KMS-11 (cell line): ENCODE measurements around the gene PRSS33.

Experiments
- H2AFZ ChIP-seq: fragments of 200-600 bp; sonication (generic); 2 replicates; pipeline ENCODE4 v1.6.1; 2016; ENCODE audit warnings: antibody characterized with exemption, mixed run types, low read depth
- H3K27ac ChIP-seq: fragments of 200-600 bp; sonication (generic); 2 replicates; pipeline ENCODE4 v1.6.1; 2016; ENCODE audit warnings: mild to moderate bottlenecking, mixed run types
- H3K27me3 ChIP-seq: fragments of 200-600 bp; sonication (generic); 2 replicates; pipeline ENCODE4 v1.6.1; 2017; ENCODE audit warnings: mild to moderate bottlenecking, low read depth, mixed run types, moderate library complexity; ENCODE audit not compliant: insufficient read depth
- H3K36me3 ChIP-seq: fragments of 200-600 bp; sonication (generic); 2 replicates; pipeline ENCODE4 v1.6.1; 2017; ENCODE audit warnings: mild to moderate bottlenecking, mixed run types; ENCODE audit not compliant: insufficient read depth
- H3K4me1 ChIP-seq: fragments of 200-600 bp; sonication (generic); 2 replicates; pipeline ENCODE4 v1.6.1; 2016; ENCODE audit warnings: mild to moderate bottlenecking, low read depth, mixed run types; ENCODE audit not compliant: poor library complexity, severe bottlenecking
- H3K4me2 ChIP-seq: fragments of 200-600 bp; sonication (generic); 2 replicates; pipeline ENCODE4 v1.7.0; 2016; ENCODE audit warnings: mild to moderate bottlenecking, mixed run types
- H3K4me3 ChIP-seq: fragments of 200-600 bp; sonication (generic); IDR thresholded peaks from 2 replicates; pipeline ENCODE4 v1.6.1; 2017; ENCODE audit warnings: low read depth, low read length, mixed read lengths; ENCODE audit not compliant: insufficient read depth
- H3K79me2 ChIP-seq: fragments of 200-600 bp; sonication (generic); 2 replicates; pipeline ENCODE4 v1.6.1; 2016; ENCODE audit warnings: low read depth, mixed run types; ENCODE audit not compliant: insufficient read depth
- H3K9ac ChIP-seq: fragments of 200-600 bp; sonication (generic); 2 replicates; pipeline ENCODE4 v1.6.1; 2016; ENCODE audit warnings: mild to moderate bottlenecking, mixed run types
- H4K20me1 ChIP-seq: fragments of 200-600 bp; sonication (generic); 2 replicates; pipeline ENCODE4 v1.6.1; 2016; ENCODE audit warnings: mild to moderate bottlenecking, mixed run types; ENCODE audit not compliant: insufficient read depth
- TF ChIP-seq, protein P1 (sequence below): fragments of 200-600 bp; sonication (generic); conservative IDR thresholded peaks from 2 replicates; pipeline ENCODE4 v1.6.1; 2017; ENCODE audit warnings: low read depth, mild to moderate bottlenecking, antibody characterized with exemption, low read length, moderate library complexity, mixed read lengths

The PRSS33 gene

DNA sequence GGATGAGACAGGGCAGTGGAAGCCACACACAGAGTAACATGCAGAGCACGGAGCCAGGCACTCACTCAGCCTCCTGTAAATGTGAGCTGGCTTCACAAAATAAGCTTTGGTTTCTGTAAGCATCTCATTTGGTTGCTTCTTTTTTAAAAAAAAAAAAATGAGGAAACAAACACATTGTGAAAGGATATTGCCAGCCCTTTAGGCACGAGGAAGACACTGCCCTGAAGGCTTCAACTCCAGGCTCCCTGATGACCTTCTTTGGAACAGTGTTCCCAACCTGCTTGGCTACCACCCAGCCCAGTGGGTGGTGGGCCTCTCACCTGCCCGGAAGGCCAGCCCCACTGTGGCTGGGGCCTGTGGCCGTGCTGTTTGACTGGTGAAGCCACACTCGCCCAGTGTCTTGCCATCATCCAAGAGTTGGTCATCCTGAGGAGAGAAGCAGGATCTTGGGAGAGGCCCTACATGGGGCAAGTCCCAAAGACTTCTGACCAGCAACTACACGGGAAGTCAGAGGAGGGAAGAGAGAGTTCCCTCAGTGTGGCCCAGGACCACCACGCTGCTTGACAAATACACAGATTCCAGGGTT is 12.1 kb downstream of the PRSS33 start:
- Histone ChIP-seq H3K27me3 (no peaks in the 10 kb centered on the region), H3K4me3 (no peak overlapping the region), H3K36me3 (no peaks in the 10 kb centered on the region), H3K79me2 (peaks cover 27% of the 10 kb centered on the region), H4K20me1 (no peaks in the 10 kb centered on the region), H3K27ac (no peak overlapping the region), H3K4me1 (peaks cover 36% of the 10 kb centered on the region), H2AFZ (no peak overlapping the region), H3K4me2 (peak overlapping the region; percentile 98; the same call in 1 of the 2 replicates), H3K9ac (no peak overlapping the region)
- TF ChIP-seq, protein P1, sequence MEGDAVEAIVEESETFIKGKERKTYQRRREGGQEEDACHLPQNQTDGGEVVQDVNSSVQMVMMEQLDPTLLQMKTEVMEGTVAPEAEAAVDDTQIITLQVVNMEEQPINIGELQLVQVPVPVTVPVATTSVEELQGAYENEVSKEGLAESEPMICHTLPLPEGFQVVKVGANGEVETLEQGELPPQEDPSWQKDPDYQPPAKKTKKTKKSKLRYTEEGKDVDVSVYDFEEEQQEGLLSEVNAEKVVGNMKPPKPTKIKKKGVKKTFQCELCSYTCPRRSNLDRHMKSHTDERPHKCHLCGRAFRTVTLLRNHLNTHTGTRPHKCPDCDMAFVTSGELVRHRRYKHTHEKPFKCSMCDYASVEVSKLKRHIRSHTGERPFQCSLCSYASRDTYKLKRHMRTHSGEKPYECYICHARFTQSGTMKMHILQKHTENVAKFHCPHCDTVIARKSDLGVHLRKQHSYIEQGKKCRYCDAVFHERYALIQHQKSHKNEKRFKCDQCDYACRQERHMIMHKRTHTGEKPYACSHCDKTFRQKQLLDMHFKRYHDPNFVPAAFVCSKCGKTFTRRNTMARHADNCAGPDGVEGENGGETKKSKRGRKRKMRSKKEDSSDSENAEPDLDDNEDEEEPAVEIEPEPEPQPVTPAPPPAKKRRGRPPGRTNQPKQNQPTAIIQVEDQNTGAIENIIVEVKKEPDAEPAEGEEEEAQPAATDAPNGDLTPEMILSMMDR, result no peak

DNA sequence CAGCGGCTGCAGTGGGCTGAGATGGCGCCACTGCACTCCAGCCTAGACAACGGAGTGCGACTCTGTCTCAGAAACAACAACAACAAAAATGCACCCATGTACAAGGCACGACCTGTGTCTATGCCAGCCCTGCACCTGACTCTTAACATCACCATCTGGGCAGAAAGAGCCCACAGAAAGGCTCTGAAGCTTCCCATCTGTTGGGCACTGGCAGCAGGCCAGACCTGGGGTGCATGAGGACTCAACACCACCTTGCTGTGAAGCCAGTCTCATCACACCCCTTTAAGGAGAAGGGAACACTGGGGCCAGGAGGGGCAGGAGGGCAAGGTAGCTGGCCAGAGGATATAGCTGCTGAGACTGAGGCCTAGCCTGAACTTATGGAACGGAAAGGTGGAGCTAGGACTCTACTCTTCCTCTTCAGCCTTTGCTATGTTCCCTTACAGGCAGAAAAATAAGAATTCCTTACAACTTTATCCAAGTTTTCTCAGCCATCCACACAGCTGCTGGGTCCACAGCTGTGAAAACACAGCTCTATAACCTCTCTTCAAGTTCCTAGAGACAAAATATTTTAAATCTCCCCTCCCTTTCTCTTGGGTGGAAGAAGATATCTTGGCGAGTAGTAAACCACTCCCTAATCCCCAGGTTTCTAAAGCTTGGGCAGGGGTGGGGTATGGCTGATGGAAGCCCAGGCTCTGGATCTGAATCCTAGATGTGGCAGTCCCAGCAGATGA is 13.0 kb downstream of the PRSS33 start:
- Histone ChIP-seq H3K27ac (no peak overlapping the region; the same call in 1 of the 2 replicates), H3K27me3 (no peaks in the 10 kb centered on the region), H3K36me3 (peaks cover 1% of the 10 kb centered on the region; the same call in 1 of the 2 replicates), H2AFZ (no peak overlapping the region), H3K9ac (no peak overlapping the region), H4K20me1 (no peaks in the 10 kb centered on the region), H3K4me3 (no peak overlapping the region), H3K79me2 (peaks cover 27% of the 10 kb centered on the region), H3K4me1 (peaks cover 36% of the 10 kb centered on the region), H3K4me2 (peak overlapping the region; percentile 7; the same call in 1 of the 2 replicates)
- TF ChIP-seq, protein P1, result no peak

DNA sequence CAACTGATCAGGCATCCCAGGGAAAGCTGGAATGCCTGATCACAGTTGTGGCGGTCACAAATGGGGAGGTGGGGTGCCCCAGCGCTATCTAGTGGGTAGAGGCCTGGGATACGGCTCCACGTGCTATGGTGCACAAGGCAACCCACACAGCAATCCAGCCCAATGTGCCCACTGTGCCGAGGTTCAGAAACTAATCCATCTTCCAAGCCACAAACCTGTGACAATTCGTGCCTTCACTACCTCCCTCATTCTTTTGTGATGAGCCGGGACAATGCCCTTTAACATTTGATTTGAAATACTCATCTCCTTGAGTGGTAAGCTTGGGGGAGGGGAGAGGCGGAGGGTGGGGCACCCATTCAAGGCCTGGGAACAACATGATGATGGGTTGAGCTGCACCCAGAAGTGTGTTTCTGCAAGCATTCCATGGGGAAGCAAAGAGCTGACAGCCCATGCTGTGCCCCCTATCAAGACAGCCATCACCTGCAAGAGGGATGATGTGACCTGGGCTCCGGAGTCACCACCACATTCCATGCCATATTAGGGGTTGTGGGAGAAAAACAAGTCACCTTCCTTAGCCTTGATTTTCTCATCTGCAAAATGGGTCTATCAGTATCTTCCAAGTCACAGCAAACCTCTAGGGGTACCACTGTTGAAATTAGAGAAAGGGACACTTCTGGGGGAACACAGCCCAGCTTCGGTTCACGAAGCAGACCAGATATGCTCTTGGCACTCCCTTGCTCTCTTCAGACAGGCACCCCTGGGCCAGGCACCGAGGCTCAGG is 14.0 kb downstream of the PRSS33 start:
- Histone ChIP-seq H3K4me3 (no peak overlapping the region), H3K4me2 (peak overlapping the region; percentile 7; the same call in 1 of the 2 replicates), H4K20me1 (no peaks in the 10 kb centered on the region), H3K36me3 (peaks cover 5% of the 10 kb centered on the region; the same call in 1 of the 2 replicates), H3K27me3 (no peaks in the 10 kb centered on the region), H3K4me1 (peaks cover 33% of the 10 kb centered on the region), H3K9ac (no peak overlapping the region), H2AFZ (no peak overlapping the region), H3K27ac (no peak overlapping the region; the same call in 1 of the 2 replicates), H3K79me2 (peaks cover 23% of the 10 kb centered on the region)
- TF ChIP-seq, protein P1, result no peak

- Histone ChIP-seq H3K4me3 (no peak overlapping the region), H3K27ac (no peak overlapping the region), H3K4me1 (peaks cover 28% of the 10 kb centered on the region), H4K20me1 (no peaks in the 10 kb centered on the region), H2AFZ (no peak overlapping the region), H3K4me2 (no peak overlapping the region), H3K79me2 (peaks cover 16% of the 10 kb centered on the region), H3K36me3 (peaks cover 11% of the 10 kb centered on the region; the same call in 1 of the 2 replicates), H3K27me3 (no peaks in the 10 kb centered on the region), H3K9ac (no peak overlapping the region)
- TF ChIP-seq, protein P1, result no peak
Observed at GRCh38 chr16:2771496-2772402, 15.6 kb downstream of the PRSS33 start.
